ENCODE data around the gene GSN. TPM values are rescaled to one million over a fixed set of nuclear protein-coding genes. Genes with fewer than 3 reads are reported as not detected.
A peak's percentile ranks its signal among the peaks of the same experiment; 100 is the strongest.

The GSN gene
- total and polyA plus RNA-seq, 4 experiments from 2014 or later, result 1.9 to 8.7 (median 6.0) TPM

GRCh38 chr9:121308765-121309164 is 40.8 kb downstream of the GSN start:
- H3K4me3 ChIP-seq (ENCODE audit: low read length in 2 of 2), result no peak overlapping the region
- Mint-ChIP-seq H3K27me3 (no peaks in the 10 kb centered on the region), H3K4me3 (no peak overlapping the region), H3K4me1 (no peaks in the 10 kb centered on the region), H3K36me3 (peaks cover 8 to 10% of the 10 kb centered on the region in 2 donors), H3K9me3 (no peaks in the 10 kb centered on the region), H3K27ac (no peak overlapping the region)
- CTCF ChIA-PET (ENCODE audit: partially characterized antibody), result interaction anchor here (1.2 to 3.2 kb wide), 3 partner anchors 11 to 90 kb away, joined by 4 to 28 read pairs (median 5); no protein-coding TSS in a partner anchor
- H3K27me3 ChIP-seq (ENCODE audit: insufficient read depth, low read length), result no peaks in the 10 kb centered on the region
- intact Hi-C loops (cut with micrococcal nuclease), result no loop called here
- POLR2A ChIA-PET (ENCODE audit: partially characterized antibody), result no interaction called here
- no peaks in the 10 kb centered on the region for H3K36me3 ChIP-seq (ENCODE audit: insufficient read depth, low read length)
- DNase-seq, result no peak
- H3K4me1 ChIP-seq (ENCODE audit: insufficient read depth, low read length), result no peaks in the 10 kb centered on the region
- H3K27ac ChIP-seq (ENCODE audit: low read depth, low read length), result no peak overlapping the region
- no peaks in the 10 kb centered on the region for H3K9me3 ChIP-seq (ENCODE audit: control insufficient read depth in 1 of 2, low read length in 2 of 2)

GRCh38 chr9:121309171-121309570 is 41.2 kb downstream of the GSN start:
- POLR2A ChIA-PET (ENCODE audit: partially characterized antibody), result no interaction called here
- CTCF ChIA-PET (ENCODE audit: partially characterized antibody), result interaction anchor here (1.2 to 3.2 kb wide), 2 partner anchors 11 to 90 kb away, joined by 4 to 28 read pairs; no protein-coding TSS in a partner anchor
- Histone ChIP-seq H3K27ac (ENCODE audit: low read depth, low read length) (no peak overlapping the region), H3K4me1 (ENCODE audit: insufficient read depth, low read length) (no peaks in the 10 kb centered on the region), H3K9me3 (ENCODE audit: control insufficient read depth in 1 of 2, low read length in 2 of 2) (no peaks in the 10 kb centered on the region), H3K4me3 (ENCODE audit: low read length in 2 of 2) (no peak overlapping the region), H3K36me3 (ENCODE audit: insufficient read depth, low read length) (no peaks in the 10 kb centered on the region), H3K27me3 (ENCODE audit: insufficient read depth, low read length) (no peaks in the 10 kb centered on the region)
- Mint-ChIP-seq H3K36me3 (peaks cover 8 to 9% of the 10 kb centered on the region in 2 donors), H3K27me3 (no peaks in the 10 kb centered on the region), H3K4me3 (no peak overlapping the region), H3K27ac (no peak overlapping the region), H3K9me3 (no peaks in the 10 kb centered on the region), H3K4me1 (no peaks in the 10 kb centered on the region)
- intact Hi-C loops (cut with micrococcal nuclease), result no loop called here
- DNase-seq, result no peak

GRCh38 chr9:121309833-121310425 is 42.0 kb downstream of the GSN start:
- CTCF ChIA-PET (ENCODE audit: partially characterized antibody), result interaction anchor here (1.2 to 3.2 kb wide), 2 partner anchors 10 to 89 kb away, joined by 4 to 28 read pairs; no protein-coding TSS in a partner anchor
- H3K27me3 ChIP-seq (ENCODE audit: insufficient read depth, low read length), result no peaks in the 10 kb centered on the region
- no peaks in the 10 kb centered on the region for H3K36me3 ChIP-seq (ENCODE audit: insufficient read depth, low read length)
- H3K27ac ChIP-seq (ENCODE audit: low read depth, low read length), result no peak overlapping the region
- Mint-ChIP-seq H3K27ac (no peak overlapping the region), H3K9me3 (no peaks in the 10 kb centered on the region), H3K27me3 (no peaks in the 10 kb centered on the region), H3K4me1 (no peaks in the 10 kb centered on the region), H3K4me3 (no peak overlapping the region), H3K36me3 (peaks cover 8 to 9% of the 10 kb centered on the region in 2 donors)
- no peak overlapping the region for H3K4me3 ChIP-seq (ENCODE audit: low read length in 2 of 2)
- POLR2A ChIA-PET (ENCODE audit: partially characterized antibody), result no interaction called here
- intact Hi-C loops (cut with micrococcal nuclease), result no loop called here
- no peaks in the 10 kb centered on the region for H3K9me3 ChIP-seq (ENCODE audit: control insufficient read depth in 1 of 2, low read length in 2 of 2)
- no peak for DNase-seq
- no peaks in the 10 kb centered on the region for H3K4me1 ChIP-seq (ENCODE audit: insufficient read depth, low read length)

GRCh38 chr9:121310571-121310970 is 42.6 kb downstream of the GSN start:
- H3K36me3 Mint-ChIP-seq, result peaks cover 8 to 9% of the 10 kb centered on the region in 2 donors
- no peaks in the 10 kb centered on the region for H3K9me3 Mint-ChIP-seq
- no peaks in the 10 kb centered on the region for H3K4me1 Mint-ChIP-seq
- ChIA-PET CTCF (ENCODE audit: partially characterized antibody) (interaction anchor here (3.2 kb wide), 1 partner anchor 9 kb away, joined by 28 read pairs; no protein-coding TSS in a partner anchor), POLR2A (ENCODE audit: partially characterized antibody) (no interaction called here)
- Histone ChIP-seq H3K27me3 (ENCODE audit: insufficient read depth, low read length) (no peaks in the 10 kb centered on the region), H3K4me1 (ENCODE audit: insufficient read depth, low read length) (no peaks in the 10 kb centered on the region), H3K4me3 (ENCODE audit: low read length in 2 of 2) (no peak overlapping the region), H3K27ac (ENCODE audit: low read depth, low read length) (no peak overlapping the region), H3K36me3 (ENCODE audit: insufficient read depth, low read length) (no peaks in the 10 kb centered on the region), H3K9me3 (ENCODE audit: control insufficient read depth in 1 of 2, low read length in 2 of 2) (no peaks in the 10 kb centered on the region)
- H3K27me3 Mint-ChIP-seq, result no peaks in the 10 kb centered on the region
- intact Hi-C loops (cut with micrococcal nuclease), result no loop called here
- H3K27ac Mint-ChIP-seq, result no peak overlapping the region
- no peak overlapping the region for H3K4me3 Mint-ChIP-seq
- DNase-seq, result no peak

GRCh38 chr9:121312169-121312568 is 44.2 kb downstream of the GSN start:
- no peaks in the 10 kb centered on the region for H3K9me3 ChIP-seq (ENCODE audit: control insufficient read depth in 1 of 2, low read length in 2 of 2)
- no peak overlapping the region for H3K27ac Mint-ChIP-seq
- H3K36me3 ChIP-seq (ENCODE audit: insufficient read depth, low read length), result no peaks in the 10 kb centered on the region
- ChIA-PET POLR2A (ENCODE audit: partially characterized antibody) (no interaction called here), CTCF (ENCODE audit: partially characterized antibody) (interaction anchor here (10.0 kb wide), 1 partner anchor 89 kb away, joined by 330 read pairs; no protein-coding TSS in a partner anchor)
- no peaks in the 10 kb centered on the region for H3K4me1 ChIP-seq (ENCODE audit: insufficient read depth, low read length)
- no peaks in the 10 kb centered on the region for H3K4me1 Mint-ChIP-seq
- no peaks in the 10 kb centered on the region for H3K27me3 Mint-ChIP-seq
- H3K4me3 Mint-ChIP-seq, result peak overlapping the region in 1 of 8 donors; percentile 15
- no peak for DNase-seq
- no peaks in the 10 kb centered on the region for H3K9me3 Mint-ChIP-seq
- intact Hi-C loops (cut with micrococcal nuclease), result no loop called here
- no peak overlapping the region for H3K4me3 ChIP-seq (ENCODE audit: low read length in 2 of 2)
- H3K27me3 ChIP-seq (ENCODE audit: insufficient read depth, low read length), result no peaks in the 10 kb centered on the region
- peaks cover 8 to 9% of the 10 kb centered on the region in 2 donors for H3K36me3 Mint-ChIP-seq
- H3K27ac ChIP-seq (ENCODE audit: low read depth, low read length), result no peak overlapping the region

GRCh38 chr9:121313458-121314152 is 45.6 kb downstream of the GSN start:
- H3K27ac Mint-ChIP-seq, result peak overlapping the region in 2 of 7 donors; percentile 2 to 38
- intact Hi-C loops (cut with micrococcal nuclease), result no loop called here
- H3K27me3 Mint-ChIP-seq, result no peaks in the 10 kb centered on the region
- H3K4me3 Mint-ChIP-seq, result no peak overlapping the region
- H3K9me3 Mint-ChIP-seq, result no peaks in the 10 kb centered on the region
- Histone ChIP-seq H3K9me3 (ENCODE audit: control insufficient read depth in 1 of 2, low read length in 2 of 2) (no peaks in the 10 kb centered on the region), H3K27me3 (ENCODE audit: insufficient read depth, low read length) (no peaks in the 10 kb centered on the region), H3K36me3 (ENCODE audit: insufficient read depth, low read length) (no peaks in the 10 kb centered on the region), H3K27ac (ENCODE audit: low read depth, low read length) (no peak overlapping the region), H3K4me3 (ENCODE audit: low read length in 2 of 2) (no peak overlapping the region), H3K4me1 (ENCODE audit: insufficient read depth, low read length) (no peaks in the 10 kb centered on the region)
- no peaks in the 10 kb centered on the region for H3K4me1 Mint-ChIP-seq
- ChIA-PET CTCF (ENCODE audit: partially characterized antibody) (interaction anchor here (1.0 to 10.0 kb wide), 3 partner anchors 35 to 88 kb away, joined by 3 to 330 read pairs (median 3); no protein-coding TSS in a partner anchor), POLR2A (ENCODE audit: partially characterized antibody) (no interaction called here)
- peaks cover 8 to 14% of the 10 kb centered on the region in 2 donors for H3K36me3 Mint-ChIP-seq
- no peak for DNase-seq

GRCh38 chr9:121316378-121316777 is 48.4 kb downstream of the GSN start:
- no peak for DNase-seq
- POLR2A ChIA-PET (ENCODE audit: partially characterized antibody), result no interaction called here
- no peak overlapping the region for H3K4me3 ChIP-seq (ENCODE audit: low read length in 2 of 2)
- no peak overlapping the region for H3K27ac ChIP-seq (ENCODE audit: low read depth, low read length)
- H3K9me3 Mint-ChIP-seq, result no peaks in the 10 kb centered on the region
- H3K36me3 Mint-ChIP-seq, result peaks cover 0 to 13% of the 10 kb centered on the region in 2 donors
- intact Hi-C loops (cut with micrococcal nuclease), result no loop called here
- H3K36me3 ChIP-seq (ENCODE audit: insufficient read depth, low read length), result no peaks in the 10 kb centered on the region
- no peaks in the 10 kb centered on the region for H3K27me3 Mint-ChIP-seq
- no peak overlapping the region for H3K4me3 Mint-ChIP-seq
- H3K27ac Mint-ChIP-seq, result no peak overlapping the region
- H3K27me3 ChIP-seq (ENCODE audit: insufficient read depth, low read length), result no peaks in the 10 kb centered on the region
- peaks cover 6 to 15% (median 11%) of the 10 kb centered on the region in 4 donors for H3K4me1 Mint-ChIP-seq
- no peaks in the 10 kb centered on the region for H3K9me3 ChIP-seq (ENCODE audit: control insufficient read depth in 1 of 2, low read length in 2 of 2)
- H3K4me1 ChIP-seq (ENCODE audit: insufficient read depth, low read length), result peaks cover 13% of the 10 kb centered on the region
- CTCF ChIA-PET (ENCODE audit: partially characterized antibody), result interaction anchor here (1.3 to 10.0 kb wide), 4 partner anchors 57 to 85 kb away, joined by 4 to 330 read pairs (median 8); no protein-coding TSS in a partner anchor
